Caco-2 (cell line): ENCODE data around the gene OR10J1. TPM values are rescaled to one million over a fixed set of nuclear protein-coding genes. Genes with fewer than 3 reads are reported as not detected.

Source experiments
- Bru-seq: library from RNA; stranded (reverse); fragments of 400-500 nt; gene quantifications from one replicate; lab custom pipeline; 2021; lab: Mats Ljungman, UMichigan
- BruChase-seq, 2 experiments: library from RNA; stranded (reverse); fragments of 400-500 nt; gene quantifications; one replicate each; lab custom pipeline; 2021; lab: Mats Ljungman, UMichigan
- BruUV-seq: library from RNA; stranded (reverse); fragments of 400-500 nt; replicated peaks from 2 replicates; lab custom pipeline; 2021; lab: Mats Ljungman, UMichigan
- CTCF ChIA-PET: fragments of 300-600 bp; sonication (Branson Sonifier 250); formaldehyde crosslinking; loops from one replicate; lab custom pipeline; 2022; ENCODE audit warnings: antibody characterized with exemption; lab: Charles Lee
- POLR2A ChIA-PET: fragments of 300-600 bp; sonication (Branson Sonifier 250); formaldehyde crosslinking; loops from one replicate; lab custom pipeline; 2022; ENCODE audit warnings: antibody characterized with exemption; lab: Charles Lee
- DNase-seq, 2 experiments: peaks; one replicate each; pipeline versions ENCODE4 v3.0.0 to v3.0.0-alpha.2; 2020 to 2022
- H3K27me3 ChIP-seq: replicated peaks from 2 replicates; pipeline ENCODE4 v1.6.0; 2011; ENCODE audit warnings: low read length; ENCODE audit not compliant: control insufficient read depth, insufficient read depth
- H3K36me3 ChIP-seq: 2 replicates; pipeline ENCODE4 v1.5.1; 2011; ENCODE audit warnings: low read length; ENCODE audit not compliant: control insufficient read depth, insufficient read depth
- H3K4me1 ChIP-seq: fragments of 250-450 bp; sonication (Bioruptor Pico); 2 replicates; pipeline ENCODE4 v1.5.1; 2020; ENCODE audit warnings: mild to moderate bottlenecking
- H3K4me3 ChIP-seq: 2 replicates; pipeline ENCODE4 v1.5.1; 2011; ENCODE audit warnings: low read depth, mild to moderate bottlenecking, control low read depth, low read length
- H3K9me3 ChIP-seq: fragments of 250-450 bp; sonication (Bioruptor Pico); 2 replicates; pipeline ENCODE4 v1.5.1; 2020; ENCODE audit warnings: mild to moderate bottlenecking, moderate library complexity
- H3K27ac Mint-ChIP-seq: one replicate; pipeline ENCODE4 v1.8.0; 2022; ENCODE audit warnings: mixed read lengths; ENCODE audit not compliant: unreplicated experiment
- H3K27me3 Mint-ChIP-seq: one replicate; pipeline ENCODE4 v1.8.0; 2022; ENCODE audit warnings: mixed read lengths; ENCODE audit not compliant: insufficient read depth, unreplicated experiment
- H3K36me3 Mint-ChIP-seq: one replicate; pipeline ENCODE4 v1.8.0; 2022; ENCODE audit warnings: mild to moderate bottlenecking, mixed read lengths; ENCODE audit not compliant: insufficient read depth, unreplicated experiment
- H3K4me1 Mint-ChIP-seq: one replicate; pipeline ENCODE4 v1.8.0; 2022; ENCODE audit warnings: low read depth, mixed read lengths; ENCODE audit not compliant: unreplicated experiment
- H3K4me3 Mint-ChIP-seq: one replicate; pipeline ENCODE4 v1.8.0; 2022; ENCODE audit warnings: mild to moderate bottlenecking, moderate library complexity, mixed read lengths; ENCODE audit not compliant: unreplicated experiment
- H3K9me3 Mint-ChIP-seq: one replicate; pipeline ENCODE4 v1.8.0; 2022; ENCODE audit warnings: mixed read lengths; ENCODE audit not compliant: unreplicated experiment
- CTCF ChIP-seq, 2 experiments: fragments of 200-600 bp in 1 of 2; IDR thresholded peaks; 1 replicate in 1 of 2; 2 replicates in 1 of 2; pipeline versions ENCODE4 v1.5.1 to v1.8.0; 2011 to 2022; ENCODE audit warnings: antibody characterized with exemption in 1 of 2, control low read depth in 1 of 2, inconsistent platforms in 1 of 2, low read depth in 1 of 2, low read length in 1 of 2, mild to moderate bottlenecking in 1 of 2, moderate library complexity in 1 of 2; ENCODE audit not compliant: insufficient read depth in 1 of 2, severe bottlenecking in 1 of 2, unreplicated experiment in 1 of 2
- intact Hi-C: fragments of 100-400 bp; cut with micrococcal nuclease; formaldehyde crosslinking; loops from one replicate; pipeline ENCODE4 v1.10.0; 2022; ENCODE audit not compliant: unreplicated experiment
- long read RNA-seq: library from polyadenylated mRNA; stranded (forward); transcript quantifications from one replicate; pipeline ENCODE4 v2.0.0, GENCODE V29; 2022
- total RNA-seq: library from RNA; stranded (reverse); gene quantifications from 2 replicates; pipeline ENCODE4 v1.2.3, GENCODE V29; 2022

OR10J1 gene
- not detected in 2 replicates for total RNA-seq
- Bru-seq, nascent RNA = not detected
- not detected for BruChase-seq, experiment 1, labeled RNA remaining after a 2-hour chase
- not detected for BruChase-seq, experiment 2, labeled RNA remaining after a 6-hour chase
- long read RNA-seq = 0 reads

- Mint-ChIP-seq H3K36me3 (no peaks in the 10 kb centered on the region), H3K4me3 (no peak within 1 kb of the TSS), H3K9me3 (no peaks in the 10 kb centered on the region), H3K27me3 (no peaks in the 10 kb centered on the region), H3K27ac (no peak within 1 kb of the TSS), H3K4me1 (no peaks in the 10 kb centered on the region)
- POLR2A ChIA-PET = no interaction called here
- no peak for TF ChIP-seq CTCF (IDR thresholded peaks at IDR 0.05; ENCODE audit: insufficient read depth in 1 of 2, low read depth in 1 of 2, low read length in 1 of 2, severe bottlenecking in 1 of 2, unreplicated experiment in 1 of 2)
- no peak within 1 kb of the TSS for H3K4me3 ChIP-seq
- intact Hi-C loops = no loop called here
- no peaks in the 10 kb centered on the region for H3K27me3 ChIP-seq
- BruUV-seq = no TSS peak
- H3K36me3 ChIP-seq = no peaks in the 10 kb centered on the region
- CTCF ChIA-PET = no interaction called here
- peaks cover 6% of the 10 kb centered on the region for H3K4me1 ChIP-seq
- H3K9me3 ChIP-seq = no peaks in the 10 kb centered on the region
- DNase-seq = no peak
Measured at GRCh38 chr1:159439422-159439821, at the start of gene OR10J1. OR10J1 (plus strand) TSS chr1:159439722; CDS start chr1:159439792, 70 bp downstream.

DNA sequence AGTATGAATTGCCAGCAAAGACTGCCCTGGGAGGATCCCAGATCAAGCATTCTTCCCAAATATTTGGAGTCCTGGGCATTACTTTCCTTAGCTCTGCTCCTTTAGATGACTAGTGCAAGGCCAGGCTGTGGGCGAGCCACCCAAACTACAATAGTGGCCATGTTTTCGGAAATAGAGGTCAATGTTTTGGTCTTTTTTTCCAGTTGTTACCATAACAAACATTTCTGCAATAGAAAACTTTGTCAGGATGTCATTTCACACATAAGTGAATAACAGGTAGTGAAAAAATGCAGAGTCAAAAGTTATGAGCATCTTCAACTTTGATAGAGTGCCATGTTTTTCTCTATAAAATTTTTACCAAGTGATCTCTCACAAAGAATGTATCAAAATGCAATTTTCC, 32.7 kb upstream of the OR10J1 start:
- H3K4me1 Mint-ChIP-seq = peaks cover 17% of the 10 kb centered on the region
- peaks cover 4% of the 10 kb centered on the region; the same call in 1 of the 2 replicates for H3K9me3 ChIP-seq
- DNase-seq = no peak
- intact Hi-C loops = no loop called here
- TF ChIP-seq CTCF (IDR thresholded peaks at IDR 0.05; ENCODE audit: insufficient read depth in 1 of 2, low read depth in 1 of 2, low read length in 1 of 2, severe bottlenecking in 1 of 2, unreplicated experiment in 1 of 2) = no peak
- no peaks in the 10 kb centered on the region for H3K27me3 Mint-ChIP-seq
- CTCF ChIA-PET = no interaction called here
- BruUV-seq = no TSS peak
- H3K36me3 ChIP-seq = no peaks in the 10 kb centered on the region
- H3K9me3 Mint-ChIP-seq = peaks cover 20% of the 10 kb centered on the region
- no peak overlapping the region for H3K4me3 Mint-ChIP-seq
- H3K36me3 Mint-ChIP-seq = no peaks in the 10 kb centered on the region
- H3K27me3 ChIP-seq = no peaks in the 10 kb centered on the region
- H3K27ac Mint-ChIP-seq = no peak overlapping the region
- H3K4me3 ChIP-seq = no peak overlapping the region
- POLR2A ChIA-PET = no interaction called here
- peaks cover 24% of the 10 kb centered on the region for H3K4me1 ChIP-seq

- Histone ChIP-seq H3K9me3 (peaks cover 4% of the 10 kb centered on the region; the same call in 1 of the 2 replicates), H3K36me3 (no peaks in the 10 kb centered on the region), H3K27me3 (no peaks in the 10 kb centered on the region), H3K4me1 (peaks cover 24% of the 10 kb centered on the region), H3K4me3 (no peak overlapping the region)
- no TSS peak for BruUV-seq
- Mint-ChIP-seq H3K9me3 (peaks cover 23% of the 10 kb centered on the region), H3K27me3 (no peaks in the 10 kb centered on the region), H3K27ac (no peak overlapping the region), H3K4me1 (peaks cover 17% of the 10 kb centered on the region), H3K36me3 (no peaks in the 10 kb centered on the region), H3K4me3 (no peak overlapping the region)
- intact Hi-C loops = no loop called here
- TF ChIP-seq CTCF (IDR thresholded peaks at IDR 0.05; ENCODE audit: insufficient read depth in 1 of 2, low read depth in 1 of 2, low read length in 1 of 2, severe bottlenecking in 1 of 2, unreplicated experiment in 1 of 2) = no peak
- ChIA-PET POLR2A (no interaction called here), CTCF (no interaction called here)
- DNase-seq = no peak
Measured at GRCh38 chr1:159408862-159409400, 30.6 kb upstream of the OR10J1 start.
